Breast epithelium (tissue), 3 donors: ENCODE results near the gene THOC3.
"Not testable (repeated sequence)": the region's sequence is repeated elsewhere in the genome, so short reads cannot be mapped to it uniquely, and the experiment has no call there.

Experiments
- POLR2AphosphoS5 ChIP-seq, 3 donors: sonication (generic); formaldehyde crosslinking; IDR thresholded peaks; one replicate each; pipeline ENCODE4 v1.6.1; 2017; ENCODE audit warnings: antibody characterized with exemption in 3 of 3
- TF ChIP-seq, protein P1 (sequence below), 3 donors: fragments of 450-650 bp; IDR thresholded peaks; one replicate each; pipeline ENCODE4 v1.5.1; 2016 to 2017; ENCODE audit warnings: antibody characterized with exemption in 3 of 3, mild to moderate bottlenecking in 3 of 3, moderate library complexity in 3 of 3

DNA sequence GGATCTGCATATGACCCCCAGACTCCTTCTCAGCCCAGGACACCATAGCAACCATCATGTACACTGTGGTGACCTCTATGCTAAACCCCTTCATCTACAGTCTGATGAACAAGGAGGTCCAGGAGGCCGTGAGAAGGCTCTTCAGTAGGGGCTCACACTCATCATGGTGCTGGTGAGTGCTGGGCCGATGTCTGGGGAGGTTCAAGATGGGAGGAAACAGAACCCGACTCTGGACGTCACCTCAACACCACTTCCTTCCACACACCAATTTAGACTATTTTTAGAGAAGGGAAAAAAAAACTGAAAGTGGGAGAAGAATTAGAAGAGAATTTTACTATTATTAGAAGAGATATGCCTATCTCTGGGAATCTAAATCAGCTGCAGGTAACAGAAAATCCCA lies 39.1 kb upstream of the THOC3 start:
- TF ChIP-seq, protein P1, sequence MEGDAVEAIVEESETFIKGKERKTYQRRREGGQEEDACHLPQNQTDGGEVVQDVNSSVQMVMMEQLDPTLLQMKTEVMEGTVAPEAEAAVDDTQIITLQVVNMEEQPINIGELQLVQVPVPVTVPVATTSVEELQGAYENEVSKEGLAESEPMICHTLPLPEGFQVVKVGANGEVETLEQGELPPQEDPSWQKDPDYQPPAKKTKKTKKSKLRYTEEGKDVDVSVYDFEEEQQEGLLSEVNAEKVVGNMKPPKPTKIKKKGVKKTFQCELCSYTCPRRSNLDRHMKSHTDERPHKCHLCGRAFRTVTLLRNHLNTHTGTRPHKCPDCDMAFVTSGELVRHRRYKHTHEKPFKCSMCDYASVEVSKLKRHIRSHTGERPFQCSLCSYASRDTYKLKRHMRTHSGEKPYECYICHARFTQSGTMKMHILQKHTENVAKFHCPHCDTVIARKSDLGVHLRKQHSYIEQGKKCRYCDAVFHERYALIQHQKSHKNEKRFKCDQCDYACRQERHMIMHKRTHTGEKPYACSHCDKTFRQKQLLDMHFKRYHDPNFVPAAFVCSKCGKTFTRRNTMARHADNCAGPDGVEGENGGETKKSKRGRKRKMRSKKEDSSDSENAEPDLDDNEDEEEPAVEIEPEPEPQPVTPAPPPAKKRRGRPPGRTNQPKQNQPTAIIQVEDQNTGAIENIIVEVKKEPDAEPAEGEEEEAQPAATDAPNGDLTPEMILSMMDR (IDR thresholded peaks at IDR 0.05): not testable (repeated sequence)
- not testable (repeated sequence) for TF ChIP-seq POLR2AphosphoS5 (IDR thresholded peaks at IDR 0.05)
